ENCODE measurements around the gene ENG.
"Not testable (repeated sequence)": the region's sequence is repeated elsewhere in the genome, so short reads cannot be mapped to it uniquely, and the experiment has no call there.

Gene ENG

DNA sequence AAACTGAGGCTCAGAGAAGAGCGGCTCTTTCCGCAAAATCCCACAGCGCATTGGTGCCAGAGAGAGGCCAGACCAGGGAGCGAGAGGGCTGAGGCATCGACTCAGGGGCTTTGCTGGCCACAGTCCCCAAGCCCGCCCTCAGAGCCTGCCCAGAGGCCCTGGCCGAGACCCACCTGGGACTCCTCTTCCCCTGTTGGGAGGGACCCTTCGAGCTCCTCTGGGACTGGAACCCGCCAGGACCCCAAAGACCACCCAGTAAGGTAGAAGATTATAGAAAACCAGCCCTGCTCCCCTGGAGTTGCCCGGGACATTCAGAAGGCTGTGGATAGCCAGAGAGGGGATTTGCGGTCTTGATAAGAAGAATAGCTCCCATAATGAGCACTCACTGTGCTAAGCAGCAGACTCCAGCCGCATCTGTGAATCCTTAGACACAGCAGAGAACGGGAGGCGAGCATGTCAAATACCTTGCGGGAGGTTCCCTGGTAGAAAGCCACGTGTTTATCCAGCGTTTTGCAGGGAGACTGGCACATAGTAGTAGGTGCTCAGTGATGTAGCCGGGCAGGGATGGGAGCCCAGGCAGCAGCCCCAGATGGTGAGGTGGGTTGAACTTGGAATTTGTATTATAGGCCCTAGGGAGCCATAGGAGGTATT lies 23.7 kb upstream of the ENG start:
- DNase-seq (ENCODE audit: low spot score): no peak

DNA sequence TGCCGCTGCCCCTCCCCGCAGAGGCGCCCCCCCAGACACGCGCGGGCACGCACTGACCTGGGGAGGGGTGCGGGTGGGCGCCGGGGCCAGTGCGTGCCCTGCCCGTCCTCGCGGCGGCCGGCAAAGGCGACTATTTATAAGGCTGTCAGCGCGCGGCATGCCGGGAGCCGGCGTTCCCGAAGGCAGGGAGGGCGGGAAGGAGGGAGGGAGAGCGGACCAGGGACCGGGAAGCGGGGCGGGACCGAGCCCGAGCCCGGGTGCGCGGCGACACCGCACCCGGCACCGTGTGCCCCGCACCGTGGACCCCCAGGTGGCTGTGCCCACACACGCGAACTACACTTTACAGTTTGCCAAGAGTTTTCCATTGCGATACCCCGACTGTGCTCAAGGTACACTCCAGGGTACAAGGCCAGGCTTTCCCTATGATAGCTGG lies 23.1 kb upstream of the ENG start, which contains the start of gene AK1:
Gene AK1, minus strand, starts transcription at position 110 of the 433 bp plus-strand sequence. CDS start 3,058 bp downstream, outside the sequence.
- peak; percentile 83 for DNase-seq (ENCODE audit: low spot score)

DNA sequence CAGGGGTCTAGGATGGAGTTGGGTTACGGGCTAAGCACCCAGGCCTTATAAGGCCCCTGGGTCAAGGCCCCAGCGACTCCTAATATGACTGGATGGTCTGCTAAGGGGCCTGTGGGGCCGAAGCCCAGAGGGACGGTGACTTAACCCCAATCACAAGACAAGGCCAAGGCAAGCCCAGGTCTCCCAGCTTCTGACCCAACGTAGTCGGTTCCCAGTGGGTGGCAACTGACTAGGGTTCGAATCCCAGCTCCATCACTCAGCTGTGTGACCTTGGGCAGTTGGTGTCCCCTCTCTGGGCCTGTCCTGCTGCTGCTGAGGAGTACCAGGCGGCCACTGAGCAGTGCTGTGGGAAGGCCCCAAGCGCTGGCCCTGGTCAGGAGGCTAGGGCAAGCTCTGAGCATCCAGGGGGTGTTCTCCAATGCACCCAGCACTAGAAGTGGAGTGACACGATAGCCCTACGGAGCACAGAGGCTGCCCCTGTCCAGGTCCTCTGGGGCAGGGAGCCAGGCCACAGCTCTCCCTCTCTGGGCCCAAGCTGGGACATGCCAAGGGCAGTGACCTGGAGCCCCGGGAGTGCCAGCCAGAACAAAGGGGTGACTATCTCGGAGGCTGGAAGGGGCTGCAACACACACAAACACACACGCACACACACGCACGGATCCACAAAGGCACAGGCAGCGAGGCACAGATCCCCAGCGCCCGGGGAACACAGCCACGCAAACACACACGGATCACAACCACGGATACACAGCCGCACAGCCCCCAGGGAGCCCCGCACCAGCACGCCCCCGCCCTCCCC lies 22.5 kb upstream of the ENG start:
- DNase-seq (ENCODE audit: low spot score): no peak

DNA sequence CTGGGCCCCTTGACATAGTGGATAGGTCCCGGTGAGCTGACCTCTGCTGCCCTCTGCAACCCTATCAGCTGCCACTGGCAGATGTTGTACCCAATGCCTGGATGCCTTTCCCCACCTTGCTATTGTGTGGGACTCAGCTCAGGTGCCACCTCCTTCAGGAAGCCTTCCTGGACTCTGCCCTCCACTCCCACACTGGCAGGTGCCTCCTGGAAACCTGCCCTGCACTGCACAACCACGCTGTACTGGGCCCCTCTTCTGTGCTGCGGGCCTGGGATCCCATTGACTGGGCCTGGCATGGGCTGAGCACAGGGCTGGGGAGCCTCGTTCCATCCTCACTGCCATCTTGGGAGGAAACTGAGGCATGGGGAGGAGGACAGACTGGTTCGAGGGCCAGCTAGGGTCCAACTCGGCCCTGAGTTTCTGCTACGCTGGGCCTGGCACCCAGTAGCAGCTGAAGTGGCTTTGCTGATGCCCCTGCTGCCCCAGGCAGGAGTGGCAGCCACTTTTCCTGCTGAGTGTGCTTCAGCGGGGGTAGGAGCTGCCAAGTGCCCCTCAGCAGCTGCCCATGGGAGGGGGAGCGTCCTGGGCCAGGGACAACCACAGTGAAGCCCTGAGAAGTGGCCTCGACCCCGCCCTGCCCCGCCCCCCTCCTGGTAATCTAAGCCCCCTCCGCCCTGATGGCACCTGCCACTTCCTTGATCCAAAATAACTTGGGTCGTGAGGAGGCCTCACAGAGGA lies 21.7 kb upstream of the ENG start:
- no peak for DNase-seq (ENCODE audit: low spot score)

DNA sequence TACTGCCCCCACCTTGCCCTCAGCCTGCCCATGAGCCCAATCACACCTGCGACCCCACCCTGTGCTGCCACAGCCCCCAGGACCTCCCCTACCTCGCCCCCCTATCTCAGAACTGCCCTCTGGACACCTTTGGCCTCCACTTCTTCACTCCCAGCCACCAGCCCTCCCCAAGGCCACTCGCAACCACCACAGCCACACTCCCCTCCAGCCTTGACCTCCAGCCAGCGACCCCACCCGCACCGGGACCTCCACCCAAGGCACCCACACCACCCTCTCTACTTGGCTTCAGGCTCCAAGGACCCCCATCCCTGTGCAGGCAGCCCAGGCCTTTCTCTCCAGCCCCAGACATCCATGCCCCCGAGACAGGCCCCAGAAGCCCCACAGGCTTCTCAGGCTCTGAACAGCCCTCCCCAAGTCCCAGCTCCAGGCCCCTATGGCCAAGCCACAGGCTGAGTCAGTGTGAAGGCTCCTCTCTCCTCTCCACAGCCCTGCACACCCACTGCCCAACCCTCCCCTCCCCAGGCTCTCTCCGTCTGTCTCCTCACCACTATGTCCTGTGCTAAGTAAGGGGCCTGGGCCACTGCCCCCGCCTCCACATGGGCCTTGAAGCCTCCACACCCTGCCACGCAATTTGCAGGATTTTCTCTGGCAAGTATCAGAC lies 21.0 kb upstream of the ENG start:
- no peak for DNase-seq (ENCODE audit: low spot score)

DNA sequence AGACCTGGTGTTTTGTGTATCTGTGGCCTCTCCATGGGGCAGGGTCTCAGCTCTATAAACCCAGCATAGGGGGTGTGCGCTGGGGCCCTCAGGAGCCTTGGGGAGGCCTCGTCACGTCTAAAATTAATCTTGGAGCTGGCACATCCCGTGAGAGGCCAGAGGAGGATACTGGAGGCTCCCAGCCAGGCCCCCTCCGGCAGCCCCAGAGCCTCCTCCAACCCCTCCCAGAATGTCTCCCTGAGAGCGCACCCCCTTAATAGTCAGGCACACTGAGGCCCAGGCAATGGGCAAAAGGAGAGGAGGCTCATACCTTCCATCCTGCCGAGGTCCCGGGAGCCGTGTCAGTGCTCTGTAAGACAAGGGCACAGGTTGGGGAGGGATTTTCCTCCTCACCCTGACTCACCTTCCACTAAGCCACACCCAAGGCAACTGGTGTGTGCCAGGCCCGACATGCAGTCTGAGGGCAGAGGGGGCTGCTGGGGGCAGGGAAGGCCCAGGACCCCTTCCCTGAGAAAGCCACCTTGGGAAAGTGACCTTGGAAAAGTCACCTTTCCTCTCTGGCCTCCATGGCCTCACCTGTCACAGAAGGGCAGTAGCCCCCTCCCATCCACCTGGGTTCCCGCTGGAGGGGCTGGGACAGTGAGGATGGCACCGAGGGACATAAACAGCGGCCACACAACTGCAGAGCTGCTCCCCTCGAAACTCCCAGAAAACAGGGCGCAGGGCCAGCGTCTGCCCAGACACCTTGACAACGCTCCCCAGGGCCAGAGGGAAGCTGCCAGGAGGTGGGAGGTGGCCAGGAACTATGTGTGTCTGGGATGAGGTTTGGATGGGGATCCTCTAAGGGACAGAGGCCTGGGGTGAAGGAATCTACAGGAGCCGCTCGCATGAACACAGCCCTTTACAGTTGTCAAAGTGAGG lies 20.1 kb upstream of the ENG start:
- no peak for DNase-seq (ENCODE audit: low spot score)

DNA sequence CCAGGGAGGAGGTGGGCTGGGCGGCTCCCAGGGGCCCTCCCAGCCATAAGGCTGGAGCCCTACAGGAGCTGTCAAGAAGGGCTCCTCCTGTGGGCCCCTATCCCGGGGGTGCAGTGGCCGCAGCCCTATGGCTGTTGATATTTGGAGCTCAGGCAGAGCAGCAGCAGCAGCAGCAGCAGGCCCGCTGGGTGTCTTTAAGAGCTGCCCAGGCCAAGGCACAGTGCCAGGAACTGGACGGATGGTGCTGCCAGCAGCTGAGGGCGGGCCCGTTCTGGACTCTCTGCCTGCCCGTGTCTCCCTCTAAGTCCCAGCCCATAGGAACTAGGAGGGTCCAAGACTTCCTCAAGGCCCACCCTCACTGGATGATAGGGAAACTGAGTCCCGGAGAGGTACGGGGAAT lies 19.4 kb upstream of the ENG start:
- no peak for DNase-seq (ENCODE audit: low spot score)

DNA sequence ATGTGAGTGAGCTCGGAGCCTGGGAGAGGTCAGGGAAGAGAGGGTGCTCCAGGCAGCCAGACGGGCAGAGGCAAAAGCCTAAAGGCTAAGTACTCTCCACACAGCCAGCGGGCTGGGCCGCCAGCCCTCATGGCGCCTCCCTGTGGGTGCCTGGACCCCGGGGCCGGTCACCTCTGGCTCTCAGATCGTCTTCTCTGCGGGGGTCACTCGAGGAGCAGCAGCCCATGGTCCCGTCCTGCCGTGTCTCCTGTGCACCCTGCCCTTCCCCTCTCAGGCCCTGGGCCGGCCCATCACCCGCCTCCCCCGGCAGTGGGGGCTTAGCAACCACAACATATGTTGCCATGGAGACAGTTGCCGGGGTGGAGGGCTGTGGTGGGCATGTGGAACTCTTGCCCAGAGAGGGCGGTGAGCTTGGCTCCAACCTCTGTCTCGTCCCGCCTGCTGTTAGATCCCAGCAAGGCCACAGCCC lies 18.8 kb upstream of the ENG start:
- DNase-seq (ENCODE audit: low spot score): no peak

DNA sequence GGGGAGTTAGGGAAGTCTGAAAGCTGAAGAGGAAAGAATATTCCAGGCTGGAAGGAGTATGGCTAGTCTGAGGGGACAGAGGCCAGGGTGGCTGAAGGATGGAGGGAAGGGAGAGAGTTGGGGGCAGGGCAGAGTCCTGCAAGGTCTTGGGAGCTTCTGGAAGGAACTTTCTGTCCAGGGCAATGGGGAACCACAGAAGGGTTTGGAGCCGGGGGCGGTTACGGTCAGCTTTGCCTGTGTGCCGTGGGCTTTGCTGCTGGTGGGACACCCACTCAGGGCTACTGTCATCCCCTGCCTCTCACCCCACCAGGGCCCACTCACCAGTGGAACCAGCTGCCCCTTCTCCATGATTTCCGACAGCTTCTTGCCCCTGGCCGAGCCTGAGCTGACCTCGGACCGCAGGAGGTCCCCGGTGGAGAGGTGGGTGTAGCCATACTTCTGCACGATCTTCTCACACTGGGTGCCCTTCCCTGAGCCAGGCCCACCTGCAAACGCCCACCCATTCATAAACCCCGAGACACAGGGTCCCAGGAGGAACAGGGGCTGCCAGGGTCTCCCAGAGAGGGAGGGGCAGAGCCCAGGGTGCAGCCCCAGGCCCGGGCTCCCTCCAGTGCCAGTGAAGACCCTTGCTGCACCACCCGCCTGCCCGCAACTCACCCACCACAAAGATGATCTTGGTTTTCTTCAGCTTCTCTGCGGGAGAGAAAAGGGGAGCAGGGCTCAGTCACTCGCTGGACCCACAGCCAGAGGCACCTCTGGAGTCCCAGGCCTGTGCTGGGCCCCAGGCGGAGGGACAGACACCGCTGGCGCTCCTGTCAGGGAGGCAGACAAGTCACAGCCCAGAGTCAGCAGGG lies 18.1 kb upstream of the ENG start:
- no peak for DNase-seq (ENCODE audit: low spot score)

DNA sequence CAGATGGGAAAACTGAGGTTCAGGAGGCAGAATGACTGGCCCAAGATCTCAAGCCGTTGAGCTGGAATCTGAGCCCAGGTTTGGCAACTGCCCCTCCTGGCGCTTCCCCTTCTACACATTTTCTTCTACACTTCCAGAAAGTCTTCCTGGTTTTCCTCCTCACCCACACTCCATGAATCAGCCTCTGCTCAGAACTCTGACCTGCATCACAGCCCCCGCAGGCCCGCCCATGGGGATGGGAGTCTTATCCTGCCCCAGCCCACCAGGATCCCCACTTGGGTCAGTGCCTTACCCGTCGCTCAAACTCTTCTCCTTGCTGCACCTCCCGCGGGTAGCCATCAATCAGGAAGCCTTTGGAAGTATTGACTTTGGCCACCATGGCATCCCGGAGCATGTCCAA lies 17.1 kb upstream of the ENG start:
- no peak for DNase-seq (ENCODE audit: low spot score)

DNA sequence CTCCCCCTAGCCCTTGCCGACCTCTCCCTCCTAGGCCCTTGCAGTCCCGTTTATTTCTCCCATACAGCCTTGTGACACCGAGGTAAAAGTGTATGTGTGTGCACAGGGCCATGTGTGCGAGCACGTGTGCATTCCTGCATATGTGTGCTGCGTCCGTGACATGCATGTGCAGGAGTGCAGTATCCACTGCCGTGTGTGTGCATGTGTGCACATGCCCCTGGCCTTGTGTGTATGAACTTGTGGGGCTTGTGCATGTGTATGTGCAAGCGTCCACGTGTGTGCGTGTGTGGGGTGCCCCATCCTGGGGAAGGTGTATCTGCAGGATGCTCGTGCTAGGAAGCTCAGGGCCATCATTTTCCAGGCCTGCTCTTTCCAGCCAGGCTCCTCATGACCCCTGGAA lies 16.4 kb upstream of the ENG start:
- no peak for DNase-seq (ENCODE audit: low spot score)

DNA sequence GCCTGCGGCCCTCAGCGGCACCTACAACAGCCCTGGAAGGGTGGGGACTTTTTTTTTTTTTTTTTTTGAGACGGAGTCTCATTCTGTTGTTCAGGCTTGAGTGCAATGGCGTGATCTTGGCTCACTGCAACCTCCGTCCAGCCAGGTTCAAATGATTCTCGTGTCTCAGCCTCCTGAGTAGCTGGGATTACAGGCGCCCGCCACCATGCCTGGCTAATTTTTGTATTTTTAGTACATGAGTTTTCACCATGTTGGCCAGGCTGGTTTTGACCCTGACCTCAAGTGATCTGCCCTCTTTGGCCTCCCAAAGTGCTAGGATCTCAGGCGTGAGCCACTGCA lies 15.7 kb upstream of the ENG start:
- DNase-seq (ENCODE audit: low spot score): not testable (repeated sequence)

DNA sequence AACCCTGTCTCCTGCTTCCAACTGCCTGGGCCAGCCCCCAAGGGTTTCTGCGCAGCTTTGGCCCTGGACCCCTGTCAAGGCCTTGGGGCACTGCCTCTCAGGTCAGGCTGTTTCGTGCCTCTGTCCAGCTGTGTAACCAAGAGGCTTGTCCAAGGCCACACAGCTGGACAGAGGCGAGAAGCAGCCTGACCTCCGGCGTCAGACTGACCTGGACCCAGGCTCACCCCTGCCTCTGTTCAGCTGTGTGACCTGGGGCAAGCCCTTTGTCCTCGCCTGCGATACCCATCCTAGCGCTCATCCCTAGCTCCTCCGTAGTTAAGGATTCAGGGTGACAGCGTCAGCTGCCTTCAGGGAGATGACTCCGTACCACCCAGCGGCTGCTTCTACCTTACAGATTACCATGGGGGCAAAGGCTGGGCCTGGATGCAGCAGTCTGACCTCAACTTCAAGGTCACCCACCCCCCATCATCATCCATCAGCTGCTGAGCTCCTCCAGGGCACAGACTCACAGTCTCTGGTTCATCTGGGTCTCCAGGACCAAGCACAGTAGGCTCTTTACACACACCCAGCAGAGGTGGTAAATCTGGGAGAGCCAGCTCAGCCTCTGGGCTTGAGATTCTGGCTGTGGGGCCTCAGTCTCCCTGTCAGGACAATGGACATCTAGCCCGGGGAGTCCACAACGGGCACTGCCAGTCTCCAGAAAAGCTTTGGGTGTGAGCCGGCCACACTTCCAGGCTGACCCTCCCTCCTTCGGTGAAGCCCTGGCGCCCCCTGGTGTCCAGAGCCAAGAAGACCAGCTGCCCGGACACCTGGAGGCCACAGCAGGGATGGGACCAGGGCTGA lies 15.1 kb upstream of the ENG start:
- peak; percentile 88 for DNase-seq (ENCODE audit: low spot score)

DNA sequence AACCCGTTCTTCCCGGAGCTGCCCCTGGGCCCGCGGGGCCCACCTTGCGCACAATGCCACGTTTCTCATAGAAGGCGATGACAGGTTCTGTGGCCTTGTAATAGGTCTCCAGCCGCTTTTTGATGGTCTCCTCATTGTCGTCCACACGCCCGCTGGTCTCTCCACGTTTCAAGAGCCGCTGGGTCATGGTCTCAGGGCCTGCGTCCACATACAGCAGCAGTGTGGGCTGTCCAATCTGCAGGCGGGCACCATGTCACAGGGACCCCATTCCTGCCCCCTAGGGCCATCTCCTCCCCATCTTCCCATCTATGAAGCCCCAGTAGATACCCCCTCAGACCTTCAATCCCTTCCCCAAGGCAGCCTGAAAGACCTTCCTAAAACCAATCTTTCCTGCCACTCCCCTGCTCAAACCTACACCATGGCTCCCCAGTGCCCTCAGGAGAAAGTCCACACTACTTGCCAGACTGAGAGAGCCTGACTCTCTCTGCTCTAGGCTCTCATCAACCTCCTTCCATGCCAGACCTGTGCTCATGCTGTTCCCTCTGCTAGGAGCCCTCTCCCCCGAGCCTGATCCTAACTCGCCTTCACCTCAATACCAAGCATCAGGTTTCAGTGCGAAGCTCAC lies 13.9 kb upstream of the ENG start:
- no peak for DNase-seq (ENCODE audit: low spot score)

DNA sequence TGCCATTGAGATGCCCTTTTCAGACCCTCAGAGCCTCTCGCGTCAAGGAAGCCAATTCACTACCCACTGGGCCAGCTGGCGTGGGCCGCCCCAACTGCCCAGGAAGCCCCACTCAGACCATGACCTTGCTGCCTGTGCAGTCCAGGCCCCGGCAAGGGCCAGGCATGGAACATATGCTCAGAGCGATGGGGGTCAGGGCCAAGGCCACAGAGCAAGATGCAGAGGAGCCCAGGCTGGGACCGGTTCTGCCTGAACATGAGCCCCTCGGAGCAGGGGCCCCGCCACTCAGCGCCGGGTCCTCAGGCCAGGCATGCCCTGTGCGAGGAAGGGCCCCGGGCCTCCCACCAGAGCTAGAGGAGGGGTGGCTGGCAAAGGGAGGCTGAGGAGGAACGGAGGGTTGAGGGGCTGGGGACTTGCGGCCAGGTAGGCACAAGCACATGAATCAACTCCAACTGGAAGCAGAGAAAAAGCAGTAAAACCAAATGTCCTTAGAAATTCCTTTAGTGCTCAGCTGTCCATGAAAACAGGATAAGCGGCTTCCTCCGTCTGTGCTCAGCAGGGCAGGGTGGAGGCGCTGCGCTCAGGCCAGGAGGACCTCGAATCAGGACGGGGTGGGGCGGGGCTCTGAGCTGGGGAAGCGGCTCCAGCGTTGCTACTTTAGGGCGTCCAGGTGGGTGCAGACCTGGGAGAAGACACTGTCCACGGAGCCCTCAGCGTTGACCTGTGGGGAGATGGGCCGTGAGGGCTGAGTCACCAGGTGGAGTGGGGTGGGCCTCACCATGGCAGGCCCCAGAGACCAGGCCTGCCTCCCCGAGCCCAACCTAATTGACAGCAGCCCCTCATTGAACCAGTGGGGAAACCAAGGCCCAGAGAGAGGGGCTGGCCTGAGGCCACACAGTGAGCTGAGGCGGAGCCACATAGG lies 13.2 kb upstream of the ENG start:
- no peak for DNase-seq (ENCODE audit: low spot score)

DNA sequence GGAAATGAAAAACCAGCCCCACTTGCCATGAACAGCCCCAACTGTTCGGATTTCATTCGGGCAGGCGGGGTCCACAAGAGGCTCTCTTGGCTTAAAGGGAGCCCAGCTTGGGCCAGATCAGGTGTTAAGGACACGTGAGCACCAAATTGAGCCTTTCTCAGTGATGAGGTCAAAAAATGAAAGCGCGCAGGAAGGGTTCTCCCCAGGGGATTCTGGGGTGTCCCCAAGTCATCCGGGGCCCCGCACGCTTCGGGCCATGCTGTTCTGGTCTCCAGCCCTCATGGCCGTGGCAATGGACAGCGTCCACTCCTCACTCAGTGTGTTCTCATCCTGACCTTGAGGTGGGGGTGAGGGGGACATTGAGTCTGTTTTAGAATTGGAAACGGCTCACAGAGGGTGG lies 12.1 kb upstream of the ENG start:
- no peak for DNase-seq (ENCODE audit: low spot score)

DNA sequence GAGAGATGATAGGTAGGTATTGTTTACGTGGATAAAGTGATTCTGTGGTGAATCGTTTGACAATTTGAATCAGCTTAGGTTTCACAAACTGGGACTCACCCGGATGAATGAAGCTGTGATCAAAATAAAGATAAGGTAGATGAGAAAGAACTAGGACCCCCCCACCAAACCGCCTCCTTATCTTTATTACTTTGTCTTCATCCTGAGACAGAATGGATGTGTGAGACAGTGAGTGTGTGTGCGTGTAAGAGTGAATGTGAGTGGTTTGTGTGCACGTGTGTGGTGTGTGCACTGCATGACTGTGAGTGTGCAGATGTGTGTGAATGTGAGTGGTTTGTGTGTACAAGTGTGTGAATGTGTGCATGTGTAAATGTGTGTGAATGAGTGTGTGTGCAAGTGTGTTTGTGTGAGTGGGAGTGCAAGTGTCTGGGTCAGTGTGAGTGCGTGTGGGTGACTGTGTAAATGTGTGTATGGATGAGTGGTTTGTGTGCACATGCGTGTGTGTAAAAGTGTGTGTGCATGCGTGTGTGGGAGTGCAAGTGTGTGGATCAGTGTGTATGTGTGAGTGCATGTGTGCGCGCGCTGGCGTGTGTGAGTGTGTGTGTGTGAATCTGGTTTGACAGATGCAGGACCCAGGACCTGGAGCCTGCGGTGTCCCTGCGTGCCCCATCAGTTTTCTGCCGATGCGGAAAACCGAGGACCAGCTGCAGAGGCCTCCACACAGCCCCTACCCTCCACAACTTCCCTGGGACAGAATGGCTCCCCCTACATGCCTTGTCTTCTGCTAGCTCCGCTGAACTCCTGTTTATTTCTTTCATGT lies 11.4 kb upstream of the ENG start:
- DNase-seq (ENCODE audit: low spot score): no peak

Measured in left forelimb (tissue), 1 donor.